Limb (tissue), 2 donors: ENCODE measurements around the gene COL4A2.
"Not testable (repeated sequence)": the region's sequence is repeated elsewhere in the genome, so short reads cannot be mapped to it uniquely, and the experiment has no call there.

ENCODE experiments used
- DNase-seq, 2 donors: peaks; one replicate each; pipeline ENCODE4 v3.0.0-alpha.2; 2016; ENCODE audit errors: extremely low spot score in 2 of 2

COL4A2 gene

GRCh38 chr13:110492679-110493593 is 185.9 kb downstream of the COL4A2 start:
- DNase-seq = no peak

GRCh38 chr13:110493613-110494012 is 186.5 kb downstream of the COL4A2 start:
- no peak for DNase-seq

GRCh38 chr13:110495376-110495775 is 188.3 kb downstream of the COL4A2 start:
- DNase-seq = no peak

- no peak for DNase-seq
These were observed 188.8 kb downstream of the COL4A2 start for GRCh38 chr13:110495881-110496280.

DNA sequence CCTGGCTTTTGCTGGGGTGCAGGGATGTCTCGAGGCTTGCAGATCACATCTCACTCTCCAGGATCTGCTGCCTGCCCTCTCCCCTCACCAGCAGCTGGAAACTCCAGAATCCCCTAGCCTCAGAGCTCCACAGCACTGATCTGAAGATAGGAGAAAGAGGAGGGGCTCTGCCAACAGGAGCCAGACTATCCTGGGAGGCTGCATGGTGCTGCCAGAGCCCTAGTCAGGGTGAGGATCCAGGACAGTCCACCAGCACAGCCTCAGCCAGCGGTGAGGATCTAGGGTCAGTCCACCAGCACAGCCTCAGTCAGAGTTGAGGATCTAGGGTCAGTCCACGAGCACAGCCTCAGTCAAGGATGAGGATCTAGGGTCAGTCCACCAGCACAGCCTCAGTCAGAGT is 189.2 kb downstream of the COL4A2 start:
- DNase-seq = no peak

GRCh38 chr13:110497003-110497402 is 189.9 kb downstream of the COL4A2 start:
- no peak for DNase-seq

GRCh38 chr13:110497896-110498295 is 190.8 kb downstream of the COL4A2 start:
- DNase-seq = not testable (repeated sequence)

- DNase-seq = no peak
These were observed 191.2 kb downstream of the COL4A2 start for GRCh38 chr13:110498327-110498726.

GRCh38 chr13:110498765-110499164 is 191.7 kb downstream of the COL4A2 start:
- no peak for DNase-seq

DNA sequence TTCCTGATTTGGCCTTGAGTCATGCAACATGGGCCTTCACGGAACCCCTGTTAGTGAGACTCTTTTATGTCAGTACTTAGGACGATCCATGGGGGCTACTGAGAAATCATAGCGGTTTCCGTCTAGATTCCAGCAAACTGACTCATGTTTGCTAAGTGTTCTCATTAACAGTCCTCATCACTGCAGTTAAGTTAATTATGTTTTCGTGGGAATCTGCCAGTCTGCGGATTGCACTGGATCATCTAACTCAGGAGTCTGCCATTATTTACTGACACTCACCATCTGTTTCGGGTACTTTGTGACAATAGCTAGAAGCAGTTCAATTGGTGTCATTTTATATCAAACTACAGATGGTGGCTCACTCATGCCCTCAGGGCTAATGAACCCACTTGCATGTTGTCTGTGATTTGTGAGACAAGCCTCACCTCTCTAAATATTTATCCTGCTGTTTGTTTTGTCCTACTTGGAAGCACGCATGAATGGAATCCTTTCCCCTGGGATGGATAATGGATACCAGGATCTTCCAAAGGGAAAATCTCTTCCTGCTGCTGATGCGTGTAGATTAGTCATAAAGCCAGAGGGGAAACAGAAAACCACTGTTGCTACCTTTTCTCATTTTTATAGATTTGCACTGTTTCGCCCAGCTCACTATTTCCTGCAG is 192.7 kb downstream of the COL4A2 start:
- no peak for DNase-seq

GRCh38 chr13:110500341-110500740 is 193.3 kb downstream of the COL4A2 start:
- DNase-seq = no peak

DNA sequence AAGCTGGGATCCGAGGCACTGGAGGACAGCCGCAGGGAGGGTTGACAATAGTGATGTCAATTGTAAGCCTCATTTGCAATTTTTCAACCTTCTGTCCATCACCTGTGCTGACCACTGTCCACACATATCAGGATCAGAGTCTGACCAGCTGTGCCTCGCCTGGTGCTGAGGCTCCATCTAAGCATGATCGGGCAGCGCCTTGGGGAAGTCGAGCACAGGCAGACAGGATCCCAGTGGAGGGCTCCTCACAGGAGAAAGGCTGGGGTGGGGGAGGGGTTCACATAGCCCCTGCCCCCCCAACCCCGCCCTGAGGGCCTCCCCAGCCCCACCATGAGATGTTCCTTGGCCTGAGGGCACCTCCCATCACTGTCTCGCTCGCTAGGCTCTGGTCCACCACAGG is 194.1 kb downstream of the COL4A2 start:
- DNase-seq = no peak

DNA sequence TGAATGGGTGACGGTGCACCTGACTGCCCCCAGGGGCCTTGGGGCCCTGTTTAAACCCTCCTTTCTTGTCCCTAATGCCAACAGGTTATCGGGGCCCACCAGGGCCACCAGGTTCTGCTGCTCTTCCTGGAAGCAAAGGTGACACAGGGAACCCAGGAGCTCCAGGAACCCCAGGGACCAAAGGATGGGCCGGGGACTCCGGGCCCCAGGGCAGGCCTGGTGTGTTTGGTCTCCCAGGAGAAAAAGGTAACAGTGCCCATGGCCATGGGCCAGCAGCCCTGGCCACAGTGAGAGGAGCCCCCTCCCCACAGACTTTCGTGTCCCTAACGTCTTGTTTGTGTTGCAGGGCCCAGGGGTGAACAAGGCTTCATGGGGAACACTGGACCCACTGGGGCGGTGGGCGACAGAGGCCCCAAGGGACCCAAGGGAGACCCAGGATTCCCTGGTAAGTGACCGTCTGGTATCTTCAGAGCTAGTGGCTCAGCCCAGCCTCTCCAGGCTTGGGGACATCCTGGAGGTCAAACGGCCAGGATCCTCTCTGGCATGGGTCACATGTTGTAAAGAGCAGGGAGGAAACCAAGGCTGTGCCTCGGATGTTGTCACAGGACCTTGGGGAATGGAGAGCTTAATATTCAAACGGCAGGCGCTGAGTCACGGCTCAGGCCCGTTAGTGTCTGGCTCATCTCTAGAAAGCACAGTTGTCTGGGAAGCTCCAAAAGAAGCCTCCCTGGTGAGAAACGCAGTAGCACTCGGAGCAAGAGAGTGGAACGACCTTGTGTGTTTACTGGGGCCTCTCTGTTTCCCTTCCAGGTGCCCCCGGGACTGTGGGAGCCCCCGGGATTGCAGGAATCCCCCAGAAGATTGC is 196.2 kb downstream of the COL4A2 start:
- DNase-seq = no peak

- no peak for DNase-seq
These were observed 197.0 kb downstream of the COL4A2 start for GRCh38 chr13:110503979-110504499.

GRCh38 chr13:110505594-110505993 is 198.5 kb downstream of the COL4A2 start:
- DNase-seq = no peak

DNA sequence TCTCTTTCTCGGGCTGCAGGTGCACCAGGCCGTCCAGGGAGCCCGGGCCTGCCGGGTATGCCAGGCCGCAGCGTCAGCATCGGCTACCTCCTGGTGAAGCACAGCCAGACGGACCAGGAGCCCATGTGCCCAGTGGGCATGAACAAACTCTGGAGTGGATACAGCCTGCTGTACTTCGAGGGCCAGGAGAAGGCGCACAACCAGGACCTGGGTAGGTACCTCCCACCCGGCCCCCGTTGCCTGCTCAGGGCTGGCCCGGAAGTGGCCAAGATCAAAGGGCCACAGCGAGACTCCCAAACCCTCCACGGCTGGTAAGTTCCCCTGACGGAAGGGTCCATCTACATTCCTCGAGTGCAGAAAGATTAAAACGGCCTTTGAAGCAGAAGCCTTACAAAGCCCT is 199.3 kb downstream of the COL4A2 start:
- no peak for DNase-seq

- DNase-seq = no peak
These were observed 199.9 kb downstream of the COL4A2 start for GRCh38 chr13:110506859-110507566.

GRCh38 chr13:110507678-110508381 is 200.7 kb downstream of the COL4A2 start:
- no peak for DNase-seq

DNA sequence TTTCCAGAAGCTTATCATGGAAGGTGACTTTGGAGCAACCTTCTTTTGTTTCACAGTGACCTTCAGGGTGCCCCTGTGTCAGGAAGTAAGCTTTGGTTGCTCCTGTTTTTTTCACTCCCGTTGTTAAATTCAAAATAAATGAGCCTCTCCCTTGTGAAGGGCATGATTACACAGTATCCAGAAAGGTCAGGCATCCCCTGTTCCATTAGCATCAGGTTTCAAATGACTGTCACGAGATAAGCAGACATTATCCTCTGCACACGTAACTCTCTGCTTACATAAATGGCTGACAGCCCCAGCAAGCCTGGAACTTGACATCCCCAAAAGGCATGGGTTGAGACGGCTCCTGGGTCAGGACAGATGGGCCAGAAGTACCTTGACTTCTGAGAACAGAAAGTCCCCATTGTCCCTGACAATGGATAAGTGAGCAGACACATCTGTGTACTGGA is 202.4 kb downstream of the COL4A2 start:
- DNase-seq = no peak
